Measurements from ENCODE around the gene MAP7D3. TPM values are rescaled to one million over a fixed set of nuclear protein-coding genes. Genes with fewer than 3 reads are reported as not detected.

Gene MAP7D3
- total and polyA plus RNA-seq, 9 of the 15 experiments (the other 6 are each of a cell fraction or from before 2014, with no cell fraction given) = 9.4 to 27.7 (median 14.0) TPM

- TF ChIP-seq MGA (IDR thresholded peaks at IDR 0.05) (peak; percentile 58), MNT (conservative IDR thresholded peaks at IDR 0.05) (peak in 1 of 2 experiments; percentile 43; a peak in 2 of 4 replicates), YY1 (IDR thresholded peaks at IDR 0.05; ENCODE audit: borderline replicate concordance in 1 of 3, control insufficient read depth in 1 of 3, extremely low read depth in 1 of 3, insufficient read depth in 3 of 3, insufficient read length in 1 of 3, insufficient replicate concordance in 2 of 3, low read depth in 1 of 3, low read length in 2 of 3) (peak in 2 of 3 experiments; percentile 79 to 88), PHF8 (IDR thresholded peaks at IDR 0.05; ENCODE audit: borderline replicate concordance, low read length) (peak; percentile 64; the same call in 1 of the 2 replicates), ZNF75A (CRISPR knock-in tag; IDR thresholded peaks at IDR 0.05) (no peak), RBFOX2 (IDR thresholded peaks at IDR 0.05; ENCODE audit: low read depth, low read length) (peak; percentile 79)
- TF ChIP-seq, protein P1, sequence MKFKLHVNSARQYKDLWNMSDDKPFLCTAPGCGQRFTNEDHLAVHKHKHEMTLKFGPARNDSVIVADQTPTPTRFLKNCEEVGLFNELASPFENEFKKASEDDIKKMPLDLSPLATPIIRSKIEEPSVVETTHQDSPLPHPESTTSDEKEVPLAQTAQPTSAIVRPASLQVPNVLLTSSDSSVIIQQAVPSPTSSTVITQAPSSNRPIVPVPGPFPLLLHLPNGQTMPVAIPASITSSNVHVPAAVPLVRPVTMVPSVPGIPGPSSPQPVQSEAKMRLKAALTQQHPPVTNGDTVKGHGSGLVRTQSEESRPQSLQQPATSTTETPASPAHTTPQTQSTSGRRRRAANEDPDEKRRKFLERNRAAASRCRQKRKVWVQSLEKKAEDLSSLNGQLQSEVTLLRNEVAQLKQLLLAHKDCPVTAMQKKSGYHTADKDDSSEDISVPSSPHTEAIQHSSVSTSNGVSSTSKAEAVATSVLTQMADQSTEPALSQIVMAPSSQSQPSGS (CRISPR knock-in tag; IDR thresholded peaks at IDR 0.05) = no peak
Measured at GRCh38 chrX:136251041-136251991, at the start of gene MAP7D3 (continued).
